Measurements from ENCODE around the gene STPG4.
"Not testable (repeated sequence)": the region's sequence is repeated elsewhere in the genome, so short reads cannot be mapped to it uniquely, and the experiment has no call there.

The STPG4 gene

DNA sequence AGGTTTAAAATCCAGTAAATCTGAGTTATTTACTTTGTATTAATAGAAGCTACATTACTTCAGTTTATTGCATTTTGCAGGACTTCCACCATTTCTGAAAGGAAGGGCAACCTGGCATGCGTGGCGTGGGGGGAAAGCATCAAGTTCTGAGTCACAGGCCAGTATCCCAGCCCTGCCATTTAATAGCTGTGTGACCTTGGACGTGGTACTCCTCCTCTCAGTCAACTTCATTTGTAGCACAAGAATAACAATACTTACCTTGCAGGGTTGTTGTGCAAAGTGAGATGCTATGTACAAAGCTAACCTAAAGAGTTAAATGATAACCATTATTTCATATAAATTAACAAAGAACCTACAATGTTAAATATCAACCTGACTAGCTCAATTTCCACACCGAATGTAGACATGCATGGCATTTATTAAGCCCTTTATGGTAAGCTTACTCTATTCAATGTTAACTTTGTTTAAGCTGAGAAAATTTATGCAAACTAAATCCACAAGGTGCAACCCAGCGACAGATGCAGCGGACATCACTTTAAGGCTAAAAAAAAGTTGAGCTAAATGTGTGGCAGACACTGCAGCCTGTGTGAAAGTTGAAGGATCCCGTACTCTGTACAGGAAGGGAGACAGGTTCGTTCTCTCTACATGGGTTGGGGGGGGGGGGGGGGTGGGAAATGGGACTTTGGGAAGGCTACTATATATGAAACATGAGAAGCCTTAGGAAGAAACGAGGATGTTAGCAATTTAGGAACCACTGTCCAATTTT is 17.2 kb upstream of the STPG4 start:
- H3K4me1 ChIP-seq (ENCODE audit: control insufficient read depth, insufficient read depth, low read length), result peaks cover 21% of the 10 kb centered on the region
- H3K9me3 ChIP-seq (ENCODE audit: control insufficient read depth, insufficient read depth, low read length), result no peaks in the 10 kb centered on the region
- no peaks in the 10 kb centered on the region for H3K27me3 ChIP-seq (ENCODE audit: control insufficient read depth, insufficient read depth, low read length)
- no peaks in the 10 kb centered on the region for H3K36me3 ChIP-seq (ENCODE audit: control insufficient read depth, insufficient read depth, low read length)
- no peak overlapping the region for H3K4me3 ChIP-seq (ENCODE audit: low read depth, low read length)
- H3K9ac ChIP-seq (ENCODE audit: low read depth, low read length), result no peak overlapping the region

DNA sequence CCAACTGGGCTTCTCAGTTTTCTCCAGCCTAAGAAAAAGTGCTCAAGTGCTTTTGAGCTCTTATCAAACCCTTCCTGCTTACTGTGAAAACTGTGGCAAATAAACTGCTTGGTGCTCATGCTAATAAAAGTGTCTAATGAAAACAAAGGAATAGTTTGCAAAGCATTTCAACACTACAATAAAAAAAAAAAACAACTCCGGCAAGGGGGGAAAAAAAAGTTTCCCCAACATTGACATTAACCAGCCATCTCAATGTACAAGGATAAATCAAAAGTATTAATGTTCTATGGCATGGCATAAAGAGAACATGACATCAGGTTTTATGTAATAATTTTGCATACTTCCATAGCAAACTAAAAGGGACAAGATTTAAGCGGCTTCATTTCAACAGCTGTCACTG is 14.7 kb upstream of the STPG4 start:
- Histone ChIP-seq H3K4me3 (ENCODE audit: low read depth, low read length) (no peak overlapping the region), H3K36me3 (ENCODE audit: control insufficient read depth, insufficient read depth, low read length) (no peaks in the 10 kb centered on the region), H3K4me1 (ENCODE audit: control insufficient read depth, insufficient read depth, low read length) (peaks cover 21% of the 10 kb centered on the region), H3K9me3 (ENCODE audit: control insufficient read depth, insufficient read depth, low read length) (no peaks in the 10 kb centered on the region), H3K9ac (ENCODE audit: low read depth, low read length) (no peak overlapping the region), H3K27me3 (ENCODE audit: control insufficient read depth, insufficient read depth, low read length) (no peaks in the 10 kb centered on the region)

DNA sequence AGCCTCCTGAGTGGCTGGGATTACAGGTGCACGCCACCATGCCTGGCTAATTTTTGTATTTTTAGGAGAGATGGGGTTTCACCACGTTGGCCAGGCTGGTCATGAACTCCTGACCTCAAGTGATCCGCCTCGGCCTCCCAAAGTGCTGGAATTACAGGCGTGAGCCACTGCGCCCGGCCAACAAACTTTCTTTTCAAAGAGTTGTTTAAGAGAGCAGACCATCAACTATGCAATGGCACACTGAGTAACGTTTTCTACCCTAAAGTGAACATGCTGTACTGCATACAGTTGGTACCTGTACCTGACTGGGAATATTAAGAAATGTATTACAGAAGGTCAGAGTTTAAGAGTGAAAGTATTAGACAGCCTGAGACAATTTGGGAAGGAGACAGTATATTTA is 13.8 kb upstream of the STPG4 start:
- H3K9ac ChIP-seq (ENCODE audit: low read depth, low read length); H3K27me3 ChIP-seq (ENCODE audit: control insufficient read depth, insufficient read depth, low read length); H3K36me3 ChIP-seq (ENCODE audit: control insufficient read depth, insufficient read depth, low read length); H3K9me3 ChIP-seq (ENCODE audit: control insufficient read depth, insufficient read depth, low read length); H3K4me3 ChIP-seq (ENCODE audit: low read depth, low read length): not testable (repeated sequence)
- H3K4me1 ChIP-seq (ENCODE audit: control insufficient read depth, insufficient read depth, low read length), result peaks cover 20% of the 10 kb centered on the region

DNA sequence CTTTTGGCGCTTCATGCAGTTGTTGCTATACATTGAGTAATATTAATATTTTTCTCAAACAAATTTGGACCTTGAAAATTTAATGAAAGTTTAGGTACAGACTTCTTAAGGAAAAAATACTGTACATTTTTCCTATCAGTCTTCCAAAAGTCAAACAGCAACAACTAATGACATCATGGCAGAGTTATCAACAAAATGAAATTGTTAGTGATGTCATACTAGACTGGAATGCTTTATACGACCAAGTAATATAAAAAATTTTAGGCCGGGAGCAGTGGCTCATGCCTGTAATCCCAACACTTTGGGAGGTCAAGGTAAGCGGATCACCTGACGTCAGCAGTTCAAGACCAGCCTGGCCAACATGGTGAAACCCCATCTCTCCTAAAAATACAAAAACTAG is 12.0 kb upstream of the STPG4 start:
- H3K9ac ChIP-seq (ENCODE audit: low read depth, low read length), result no peak overlapping the region
- H3K36me3 ChIP-seq (ENCODE audit: control insufficient read depth, insufficient read depth, low read length), result no peaks in the 10 kb centered on the region
- H3K27me3 ChIP-seq (ENCODE audit: control insufficient read depth, insufficient read depth, low read length), result no peaks in the 10 kb centered on the region
- peaks cover 5% of the 10 kb centered on the region for H3K4me1 ChIP-seq (ENCODE audit: control insufficient read depth, insufficient read depth, low read length)
- no peak overlapping the region for H3K4me3 ChIP-seq (ENCODE audit: low read depth, low read length)
- no peaks in the 10 kb centered on the region for H3K9me3 ChIP-seq (ENCODE audit: control insufficient read depth, insufficient read depth, low read length)

DNA sequence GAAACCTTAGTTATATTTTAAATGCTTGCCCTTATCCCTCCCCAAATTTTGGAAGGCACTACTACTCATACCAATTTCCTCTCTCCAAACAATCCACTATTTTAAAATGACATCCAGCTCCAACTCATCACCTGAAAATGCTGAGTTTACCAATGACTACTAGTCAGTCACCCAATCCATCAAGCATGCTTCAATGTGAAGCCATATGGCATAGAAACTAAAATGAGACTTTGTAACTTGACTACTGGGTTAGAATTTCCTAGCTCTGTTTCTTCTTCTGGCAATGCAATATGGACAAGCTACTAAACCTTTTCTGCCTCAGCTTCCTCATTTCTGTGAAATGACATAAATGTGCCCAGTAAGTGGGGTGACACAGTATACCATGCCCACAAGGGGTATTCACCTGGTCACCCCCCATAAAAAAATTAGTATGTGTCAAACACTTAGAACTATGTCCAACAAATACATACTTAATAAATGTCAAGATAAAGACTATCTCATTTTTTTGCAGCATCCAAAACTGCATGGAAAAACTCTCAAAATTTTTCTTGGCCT is 10.0 kb upstream of the STPG4 start:
- Histone ChIP-seq H3K9ac (ENCODE audit: low read depth, low read length) (no peak overlapping the region), H3K4me3 (ENCODE audit: low read depth, low read length) (no peak overlapping the region), H3K36me3 (ENCODE audit: control insufficient read depth, insufficient read depth, low read length) (peaks cover 10% of the 10 kb centered on the region), H3K4me1 (ENCODE audit: control insufficient read depth, insufficient read depth, low read length) (no peaks in the 10 kb centered on the region), H3K9me3 (ENCODE audit: control insufficient read depth, insufficient read depth, low read length) (no peaks in the 10 kb centered on the region), H3K27me3 (ENCODE audit: control insufficient read depth, insufficient read depth, low read length) (no peaks in the 10 kb centered on the region)

DNA sequence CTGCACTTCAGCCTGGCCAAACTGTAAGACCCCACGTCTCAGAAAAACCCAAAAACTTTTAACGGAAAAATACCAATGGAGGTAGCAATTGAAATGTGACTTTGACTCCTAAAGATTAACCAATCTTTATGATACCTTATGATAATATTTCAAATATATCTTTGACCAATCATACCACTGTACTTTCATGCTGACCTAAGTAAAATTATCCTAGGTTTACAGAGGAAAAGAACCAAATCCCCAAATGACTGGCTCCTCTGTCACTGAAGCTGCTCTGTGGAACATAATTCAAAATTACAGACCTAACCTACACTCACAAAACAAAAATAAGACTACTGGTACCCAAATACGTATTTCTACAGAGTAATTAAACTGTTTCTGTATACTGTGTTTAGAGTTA is 7.7 kb upstream of the STPG4 start:
- Histone ChIP-seq H3K4me3 (ENCODE audit: low read depth, low read length) (no peak overlapping the region), H3K9ac (ENCODE audit: low read depth, low read length) (no peak overlapping the region), H3K4me1 (ENCODE audit: control insufficient read depth, insufficient read depth, low read length) (no peaks in the 10 kb centered on the region), H3K9me3 (ENCODE audit: control insufficient read depth, insufficient read depth, low read length) (no peaks in the 10 kb centered on the region), H3K36me3 (ENCODE audit: control insufficient read depth, insufficient read depth, low read length) (peaks cover 16% of the 10 kb centered on the region), H3K27me3 (ENCODE audit: control insufficient read depth, insufficient read depth, low read length) (no peaks in the 10 kb centered on the region)

DNA sequence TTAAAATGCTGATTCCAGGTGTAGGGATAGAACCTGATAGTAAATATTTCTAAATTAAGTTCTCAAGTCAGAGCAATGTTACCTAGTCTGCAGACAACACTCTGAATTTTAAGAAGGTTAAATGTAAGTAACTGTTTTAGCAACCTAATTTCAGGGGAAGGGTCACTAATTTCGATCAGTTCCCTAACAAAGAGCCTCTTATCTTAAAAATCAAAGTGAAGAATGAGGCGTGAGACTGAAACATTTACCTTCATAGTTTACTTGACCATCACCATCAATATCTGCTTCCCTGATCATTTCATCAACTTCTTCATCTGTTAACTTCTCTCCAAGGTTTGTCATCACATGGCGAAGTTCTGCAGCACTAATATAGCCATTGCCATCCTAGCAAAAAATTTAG is 6.4 kb upstream of the STPG4 start:
- H3K4me3 ChIP-seq (ENCODE audit: low read depth, low read length), result no peak overlapping the region
- no peaks in the 10 kb centered on the region for H3K27me3 ChIP-seq (ENCODE audit: control insufficient read depth, insufficient read depth, low read length)
- H3K36me3 ChIP-seq (ENCODE audit: control insufficient read depth, insufficient read depth, low read length), result peaks cover 16% of the 10 kb centered on the region
- H3K4me1 ChIP-seq (ENCODE audit: control insufficient read depth, insufficient read depth, low read length), result no peaks in the 10 kb centered on the region
- no peaks in the 10 kb centered on the region for H3K9me3 ChIP-seq (ENCODE audit: control insufficient read depth, insufficient read depth, low read length)
- no peak overlapping the region for H3K9ac ChIP-seq (ENCODE audit: low read depth, low read length)

DNA sequence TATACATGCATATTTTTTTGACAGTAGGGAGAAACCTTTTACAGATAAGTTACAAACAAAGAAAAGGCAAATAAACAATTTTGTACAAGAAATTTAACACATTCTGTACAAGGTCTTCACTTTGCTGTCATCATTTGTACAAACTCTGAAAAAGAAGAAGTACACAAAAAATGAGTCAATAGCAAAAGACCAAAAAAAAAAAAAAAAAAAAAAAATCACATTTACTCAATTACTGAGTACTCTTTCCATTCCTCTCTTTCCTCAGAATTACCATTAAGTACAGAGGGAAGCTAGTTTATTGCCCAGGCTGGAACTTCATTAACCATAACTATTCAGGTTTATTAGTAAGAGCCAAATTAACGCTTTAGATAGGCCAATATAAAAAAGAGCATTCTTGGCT is 5.6 kb upstream of the STPG4 start:
- H3K4me3 ChIP-seq (ENCODE audit: low read depth, low read length), result no peak overlapping the region
- no peak overlapping the region for H3K9ac ChIP-seq (ENCODE audit: low read depth, low read length)
- H3K36me3 ChIP-seq (ENCODE audit: control insufficient read depth, insufficient read depth, low read length), result peaks cover 16% of the 10 kb centered on the region
- H3K27me3 ChIP-seq (ENCODE audit: control insufficient read depth, insufficient read depth, low read length), result no peaks in the 10 kb centered on the region
- H3K4me1 ChIP-seq (ENCODE audit: control insufficient read depth, insufficient read depth, low read length), result no peaks in the 10 kb centered on the region
- no peaks in the 10 kb centered on the region for H3K9me3 ChIP-seq (ENCODE audit: control insufficient read depth, insufficient read depth, low read length)

DNA sequence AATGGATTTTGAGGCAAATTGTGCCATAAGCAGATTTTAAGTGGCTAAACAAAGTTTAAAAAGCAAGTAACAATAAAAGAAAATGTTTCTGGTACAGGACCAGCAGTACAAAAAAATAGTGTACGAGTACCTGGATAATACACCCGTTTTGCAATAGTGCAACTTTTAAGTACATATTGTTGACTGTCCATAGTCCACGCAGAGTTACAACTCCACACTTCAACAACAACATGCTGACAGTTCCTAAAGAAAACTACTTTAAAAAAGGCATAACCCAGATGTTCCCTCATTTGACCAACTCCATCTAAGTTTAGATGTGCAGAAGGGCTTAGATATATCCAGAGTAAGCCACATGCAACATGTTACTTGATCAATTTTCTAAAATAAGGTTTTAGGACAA is 5.1 kb upstream of the STPG4 start:
- Histone ChIP-seq H3K9me3 (ENCODE audit: control insufficient read depth, insufficient read depth, low read length) (no peaks in the 10 kb centered on the region), H3K9ac (ENCODE audit: low read depth, low read length) (no peak overlapping the region), H3K4me1 (ENCODE audit: control insufficient read depth, insufficient read depth, low read length) (no peaks in the 10 kb centered on the region), H3K27me3 (ENCODE audit: control insufficient read depth, insufficient read depth, low read length) (no peaks in the 10 kb centered on the region), H3K4me3 (ENCODE audit: low read depth, low read length) (no peak overlapping the region), H3K36me3 (ENCODE audit: control insufficient read depth, insufficient read depth, low read length) (peaks cover 16% of the 10 kb centered on the region)

DNA sequence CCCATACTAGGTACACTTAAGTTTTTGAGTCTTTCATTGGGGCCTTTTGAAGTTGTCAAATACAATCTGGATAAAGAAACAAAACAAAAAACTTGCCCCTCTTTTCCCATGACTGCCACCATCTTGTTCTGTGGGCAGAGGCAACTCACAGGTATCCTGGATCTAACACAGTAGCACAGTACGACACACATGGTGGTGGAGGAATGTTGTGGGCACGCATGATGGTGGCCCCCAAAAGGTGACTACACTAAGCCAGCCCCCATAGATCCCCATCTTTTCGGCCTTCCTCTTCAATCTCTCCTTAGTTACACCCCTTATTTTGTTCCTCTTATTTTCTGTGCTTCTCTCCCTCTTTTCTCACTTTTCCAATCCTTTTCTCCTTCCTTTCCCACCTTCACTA is 4.5 kb upstream of the STPG4 start:
- Histone ChIP-seq H3K27me3 (ENCODE audit: control insufficient read depth, insufficient read depth, low read length) (no peaks in the 10 kb centered on the region), H3K9me3 (ENCODE audit: control insufficient read depth, insufficient read depth, low read length) (no peaks in the 10 kb centered on the region), H3K4me1 (ENCODE audit: control insufficient read depth, insufficient read depth, low read length) (no peaks in the 10 kb centered on the region), H3K4me3 (ENCODE audit: low read depth, low read length) (no peak overlapping the region), H3K9ac (ENCODE audit: low read depth, low read length) (no peak overlapping the region), H3K36me3 (ENCODE audit: control insufficient read depth, insufficient read depth, low read length) (peaks cover 16% of the 10 kb centered on the region)

DNA sequence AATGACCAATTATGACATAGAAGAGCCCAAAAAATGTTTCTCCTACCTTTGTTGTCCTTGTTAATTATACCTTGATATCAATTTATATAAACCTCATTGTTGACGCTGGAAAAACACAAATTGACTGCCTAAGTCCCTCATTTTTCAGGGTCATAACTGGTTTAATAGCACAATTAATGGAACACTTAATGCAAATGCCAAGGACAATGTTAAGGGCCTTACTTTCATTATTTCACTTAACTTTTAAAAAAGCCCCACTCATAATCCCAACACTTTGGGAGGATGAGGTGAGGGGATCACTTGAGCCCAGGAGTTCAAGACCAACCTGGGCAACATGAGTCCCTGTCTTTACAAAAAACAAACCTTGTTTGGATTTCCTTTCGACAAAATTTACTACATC is 3.5 kb upstream of the STPG4 start:
- Histone ChIP-seq H3K9me3 (ENCODE audit: control insufficient read depth, insufficient read depth, low read length) (no peaks in the 10 kb centered on the region), H3K27me3 (ENCODE audit: control insufficient read depth, insufficient read depth, low read length) (no peaks in the 10 kb centered on the region), H3K4me1 (ENCODE audit: control insufficient read depth, insufficient read depth, low read length) (no peaks in the 10 kb centered on the region), H3K36me3 (ENCODE audit: control insufficient read depth, insufficient read depth, low read length) (peaks cover 16% of the 10 kb centered on the region), H3K9ac (ENCODE audit: low read depth, low read length) (no peak overlapping the region), H3K4me3 (ENCODE audit: low read depth, low read length) (no peak overlapping the region)

DNA sequence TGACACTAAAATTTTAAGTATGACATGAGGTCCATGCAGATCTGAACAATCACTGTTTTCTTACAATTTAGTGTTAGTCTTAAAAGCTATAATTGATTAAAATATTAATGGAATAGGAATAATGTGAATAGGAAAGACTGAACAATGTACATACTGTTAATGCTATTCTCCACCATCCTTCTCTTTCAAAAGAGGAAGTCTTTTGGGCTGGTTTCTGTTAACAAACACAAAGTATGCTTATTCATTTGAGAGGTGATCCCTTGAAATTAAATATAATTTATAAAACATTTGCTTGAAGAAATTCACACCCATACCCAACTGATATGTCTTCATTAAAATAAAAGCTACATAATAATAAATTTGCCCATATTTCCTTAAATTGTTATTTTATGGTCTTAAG is 2.3 kb downstream of the STPG4 start:
- H3K4me3 ChIP-seq (ENCODE audit: low read depth, low read length), result no peak overlapping the region
- peaks cover 3% of the 10 kb centered on the region for H3K36me3 ChIP-seq (ENCODE audit: control insufficient read depth, insufficient read depth, low read length)
- no peaks in the 10 kb centered on the region for H3K27me3 ChIP-seq (ENCODE audit: control insufficient read depth, insufficient read depth, low read length)
- H3K4me1 ChIP-seq (ENCODE audit: control insufficient read depth, insufficient read depth, low read length), result no peaks in the 10 kb centered on the region
- no peak overlapping the region for H3K9ac ChIP-seq (ENCODE audit: low read depth, low read length)
- H3K9me3 ChIP-seq (ENCODE audit: control insufficient read depth, insufficient read depth, low read length), result no peaks in the 10 kb centered on the region

Data from iPS-15b (cell line).